ENCODE data around the gene CEL. TPM values are rescaled to one million over a fixed set of nuclear protein-coding genes. Genes with fewer than 3 reads are reported as not detected.
A peak's percentile ranks its signal among the peaks of the same experiment; 100 is the strongest.

Gene CEL
- total RNA-seq, 1 experiment from 2014 or later: 3.6 TPM

DNA sequence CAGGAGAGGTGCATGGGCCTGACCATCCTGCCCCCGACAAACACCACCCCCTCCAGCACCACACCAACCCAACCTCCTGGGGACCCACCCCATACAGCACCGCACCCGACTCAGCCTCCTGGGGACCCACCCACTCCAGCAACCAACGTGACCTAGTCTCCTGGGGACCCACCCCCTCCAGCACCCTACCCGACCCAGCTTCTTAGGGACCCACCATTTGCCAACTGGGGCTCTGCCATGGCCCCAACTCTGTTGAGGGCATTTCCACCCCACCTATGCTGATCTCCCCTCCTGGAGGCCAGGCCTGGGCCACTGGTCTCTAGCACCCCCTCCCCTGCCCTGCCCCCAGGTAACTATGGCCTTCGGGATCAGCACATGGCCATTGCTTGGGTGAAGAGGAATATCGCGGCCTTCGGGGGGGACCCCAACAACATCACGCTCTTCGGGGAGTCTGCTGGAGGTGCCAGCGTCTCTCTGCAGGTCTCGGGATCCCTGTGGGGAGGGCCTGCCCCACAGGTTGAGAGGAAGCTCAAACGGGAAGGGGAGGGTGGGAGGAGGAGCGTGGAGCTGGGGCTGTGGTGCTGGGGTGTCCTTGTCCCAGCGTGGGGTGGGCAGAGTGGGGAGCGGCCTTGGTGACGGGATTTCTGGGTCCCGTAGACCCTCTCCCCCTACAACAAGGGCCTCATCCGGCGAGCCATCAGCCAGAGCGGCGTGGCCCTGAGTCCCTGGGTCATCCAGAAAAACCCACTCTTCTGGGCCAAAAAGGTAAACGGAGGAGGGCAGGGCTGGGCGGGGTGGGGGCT, 4.6 kb downstream of the CEL start:
- no peak overlapping the region for H2AFZ ChIP-seq (ENCODE audit: low read length)
- no peaks in the 10 kb centered on the region for H3K4me1 ChIP-seq (ENCODE audit: insufficient read depth, low read length)
- no peak overlapping the region for H2BK15ac ChIP-seq (ENCODE audit: low read depth, low read length)
- Mint-ChIP-seq H3K27ac (peak overlapping the region in 1 of 3 experiments; percentile 82; a peak in 2 of 7 replicates), H3K27me3 (ENCODE audit: low read depth) (no peaks in the 10 kb centered on the region), H3K9me3 (no peaks in the 10 kb centered on the region), H3K4me1 (peaks cover 4% of the 10 kb centered on the region in 2 experiments), H3K36me3 (ENCODE audit: insufficient read depth in 1 of 3, low read depth in 3 of 3) (peaks cover 0 to 2% (median 0%) of the 10 kb centered on the region in 3 experiments; a peak in 1 of 7 replicates), H3K4me3 (no peak overlapping the region)
- no peak overlapping the region for H3K4me2 ChIP-seq (ENCODE audit: insufficient read depth, insufficient read length, low read length)
- no peak overlapping the region for H3T11ph ChIP-seq (ENCODE audit: low read length)
- H4K5ac ChIP-seq (ENCODE audit: insufficient read length, low read depth, low read length): no peak overlapping the region
- H3K9me3 ChIP-seq (ENCODE audit: control insufficient read depth, low read depth, low read length): no peaks in the 10 kb centered on the region
- WGBS (ENCODE audit: extremely low coverage, insufficient read length, low lambda C conversion rate): no CpG with 5 or more reads among the region's 25 CpGs
- no peak overlapping the region for H4K8ac ChIP-seq (replicated peaks; ENCODE audit: insufficient read length, low read depth, low read length)
- no peak overlapping the region for H2BK20ac ChIP-seq (ENCODE audit: low read depth, low read length, poor library complexity, severe bottlenecking)
- H3K56ac ChIP-seq (ENCODE audit: insufficient read length, low read depth, low read length): no peak overlapping the region
- no peak overlapping the region for H2AK5ac ChIP-seq (ENCODE audit: insufficient read length, low read length)
- no peak overlapping the region; the same call in 1 of the 2 replicates for H3K14ac ChIP-seq (ENCODE audit: insufficient read depth, low read length)
- H4K91ac ChIP-seq (ENCODE audit: insufficient read length, low read depth, low read length): no peak overlapping the region
- no peaks in the 10 kb centered on the region for H3K27me3 ChIP-seq (ENCODE audit: insufficient read depth, low read length)
- no peaks in the 10 kb centered on the region for H3K79me1 ChIP-seq (ENCODE audit: insufficient read depth, low read depth, low read length, poor library complexity, severe bottlenecking)
- no peak overlapping the region for H2BK120ac ChIP-seq (ENCODE audit: low read depth, low read length, poor library complexity, severe bottlenecking)
- DNase-seq: no peak
- H3K18ac ChIP-seq (ENCODE audit: insufficient read length, low read depth, low read length): no peak overlapping the region
- H3K23me2 ChIP-seq (ENCODE audit: insufficient read length, low read depth, low read length, poor library complexity, severe bottlenecking): no peaks in the 10 kb centered on the region
- H4K20me1 ChIP-seq (ENCODE audit: control insufficient read depth, insufficient read depth, insufficient read length): no peaks in the 10 kb centered on the region
- TF ChIP-seq, protein P1, sequence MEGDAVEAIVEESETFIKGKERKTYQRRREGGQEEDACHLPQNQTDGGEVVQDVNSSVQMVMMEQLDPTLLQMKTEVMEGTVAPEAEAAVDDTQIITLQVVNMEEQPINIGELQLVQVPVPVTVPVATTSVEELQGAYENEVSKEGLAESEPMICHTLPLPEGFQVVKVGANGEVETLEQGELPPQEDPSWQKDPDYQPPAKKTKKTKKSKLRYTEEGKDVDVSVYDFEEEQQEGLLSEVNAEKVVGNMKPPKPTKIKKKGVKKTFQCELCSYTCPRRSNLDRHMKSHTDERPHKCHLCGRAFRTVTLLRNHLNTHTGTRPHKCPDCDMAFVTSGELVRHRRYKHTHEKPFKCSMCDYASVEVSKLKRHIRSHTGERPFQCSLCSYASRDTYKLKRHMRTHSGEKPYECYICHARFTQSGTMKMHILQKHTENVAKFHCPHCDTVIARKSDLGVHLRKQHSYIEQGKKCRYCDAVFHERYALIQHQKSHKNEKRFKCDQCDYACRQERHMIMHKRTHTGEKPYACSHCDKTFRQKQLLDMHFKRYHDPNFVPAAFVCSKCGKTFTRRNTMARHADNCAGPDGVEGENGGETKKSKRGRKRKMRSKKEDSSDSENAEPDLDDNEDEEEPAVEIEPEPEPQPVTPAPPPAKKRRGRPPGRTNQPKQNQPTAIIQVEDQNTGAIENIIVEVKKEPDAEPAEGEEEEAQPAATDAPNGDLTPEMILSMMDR (conservative IDR thresholded peaks at IDR 0.05): no peak
- no peak overlapping the region for H2BK5ac ChIP-seq (ENCODE audit: insufficient read length, low read length)
- no peak overlapping the region for H2BK12ac ChIP-seq (ENCODE audit: insufficient read length, low read depth, low read length)
- H3K27ac ChIP-seq (ENCODE audit: insufficient read length, low read depth, low read length): no peak overlapping the region
- no peaks in the 10 kb centered on the region for H3K79me2 ChIP-seq (ENCODE audit: insufficient read depth, low read length)
- H3K9ac ChIP-seq (ENCODE audit: extremely low read depth, insufficient read length, low read length): no peak overlapping the region
- no peak overlapping the region for H3K4ac ChIP-seq (ENCODE audit: low read depth, low read length)
- H3K23ac ChIP-seq (ENCODE audit: insufficient read length, low read depth, low read length): no peak overlapping the region
